Suprapubic skin (tissue), 4 donors: ENCODE measurements around the gene STX1A.

Source experiments
- EP300 ChIP-seq: sonication (generic); formaldehyde crosslinking; IDR thresholded peaks from one replicate; pipeline ENCODE4 v1.6.1; 2017; ENCODE audit warnings: antibody characterized with exemption
- POLR2A ChIP-seq, 2 donors: fragments of 450-650 bp; IDR thresholded peaks; one replicate each; pipeline ENCODE4 v1.6.1; 2017; ENCODE audit warnings: antibody characterized with exemption in 2 of 2, mild to moderate bottlenecking in 2 of 2, moderate library complexity in 2 of 2
- POLR2AphosphoS5 ChIP-seq, 3 donors: sonication (generic); formaldehyde crosslinking; IDR thresholded peaks; one replicate each; pipeline ENCODE4 v1.6.1; 2017; ENCODE audit warnings: antibody characterized with exemption in 3 of 3
- TF ChIP-seq, protein P1 (sequence below), 2 donors: fragments of 200-600 bp in 1 of 2; fragments of 450-650 bp in 1 of 2; sonication (generic) in 1 of 2; IDR thresholded peaks; one replicate each; pipeline ENCODE4 v1.5.1; 2016 to 2019; ENCODE audit warnings: antibody characterized with exemption in 2 of 2, mild to moderate bottlenecking in 1 of 2, moderate library complexity in 1 of 2

GRCh38 chr7:73719806-73720169, 319 bp upstream of the STX1A start:
- TF ChIP-seq, protein P1, sequence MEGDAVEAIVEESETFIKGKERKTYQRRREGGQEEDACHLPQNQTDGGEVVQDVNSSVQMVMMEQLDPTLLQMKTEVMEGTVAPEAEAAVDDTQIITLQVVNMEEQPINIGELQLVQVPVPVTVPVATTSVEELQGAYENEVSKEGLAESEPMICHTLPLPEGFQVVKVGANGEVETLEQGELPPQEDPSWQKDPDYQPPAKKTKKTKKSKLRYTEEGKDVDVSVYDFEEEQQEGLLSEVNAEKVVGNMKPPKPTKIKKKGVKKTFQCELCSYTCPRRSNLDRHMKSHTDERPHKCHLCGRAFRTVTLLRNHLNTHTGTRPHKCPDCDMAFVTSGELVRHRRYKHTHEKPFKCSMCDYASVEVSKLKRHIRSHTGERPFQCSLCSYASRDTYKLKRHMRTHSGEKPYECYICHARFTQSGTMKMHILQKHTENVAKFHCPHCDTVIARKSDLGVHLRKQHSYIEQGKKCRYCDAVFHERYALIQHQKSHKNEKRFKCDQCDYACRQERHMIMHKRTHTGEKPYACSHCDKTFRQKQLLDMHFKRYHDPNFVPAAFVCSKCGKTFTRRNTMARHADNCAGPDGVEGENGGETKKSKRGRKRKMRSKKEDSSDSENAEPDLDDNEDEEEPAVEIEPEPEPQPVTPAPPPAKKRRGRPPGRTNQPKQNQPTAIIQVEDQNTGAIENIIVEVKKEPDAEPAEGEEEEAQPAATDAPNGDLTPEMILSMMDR (IDR thresholded peaks at IDR 0.05) = no peak
- TF ChIP-seq POLR2AphosphoS5 (IDR thresholded peaks at IDR 0.05) (no peak), EP300 (no peak), POLR2A (IDR thresholded peaks at IDR 0.05) (no peak)
